GM19328 (cell line): ENCODE data around the gene MEGF6.

Experiments used
- ATAC-seq: cut with Tn5 transposase; IDR thresholded peaks from one replicate; pipeline ENCODE4 v1.9.1; 2021; ENCODE audit warnings: mild to moderate bottlenecking, moderate library complexity; ENCODE audit not compliant: unreplicated experiment

Gene MEGF6

GRCh38 chr1:3507636-3508275, 103.6 kb downstream of the MEGF6 start:
- no peak for ATAC-seq

GRCh38 chr1:3506943-3507342, 104.4 kb downstream of the MEGF6 start:
- no peak for ATAC-seq

DNA sequence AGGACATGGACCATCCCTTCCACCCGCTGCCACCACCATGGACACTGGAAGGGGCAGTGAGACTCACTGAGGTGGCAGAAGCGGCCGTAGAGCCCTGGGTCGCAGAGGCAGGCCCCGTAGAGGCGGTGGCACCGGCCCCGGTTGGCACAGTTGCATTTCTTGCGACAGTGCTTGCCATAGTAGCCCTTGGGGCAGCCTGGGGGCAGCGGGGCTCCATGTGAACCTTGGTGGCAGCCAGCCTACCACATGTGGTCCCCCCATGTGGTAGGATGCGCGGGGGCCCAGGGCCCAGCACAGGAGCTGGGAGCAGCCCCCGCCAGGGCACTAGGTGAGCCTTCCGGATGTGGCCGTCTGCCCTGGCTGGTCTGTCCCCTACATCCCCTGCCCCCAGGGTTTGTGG, 105.3 kb downstream of the MEGF6 start:
- no peak for ATAC-seq

DNA sequence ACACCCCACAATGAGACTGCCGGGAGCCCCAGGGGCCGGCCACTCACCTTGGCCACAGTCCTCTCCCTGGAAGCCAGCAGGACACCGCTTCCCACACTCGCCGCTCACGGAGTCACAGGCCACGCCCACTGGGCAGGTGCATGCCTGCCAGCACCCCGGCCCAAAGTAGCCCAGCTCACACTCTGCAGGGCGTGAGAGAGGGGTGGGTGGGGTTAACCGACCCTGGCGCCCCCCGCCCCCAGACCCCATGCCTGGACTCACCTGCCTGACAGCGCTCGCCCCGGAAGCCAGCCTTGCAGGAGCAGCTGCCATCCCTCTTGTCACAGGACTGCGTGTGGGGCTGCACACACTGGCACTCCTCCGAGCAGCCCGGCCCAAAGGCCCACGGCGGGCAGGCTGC, 106.1 kb downstream of the MEGF6 start:
- ATAC-seq: no peak

DNA sequence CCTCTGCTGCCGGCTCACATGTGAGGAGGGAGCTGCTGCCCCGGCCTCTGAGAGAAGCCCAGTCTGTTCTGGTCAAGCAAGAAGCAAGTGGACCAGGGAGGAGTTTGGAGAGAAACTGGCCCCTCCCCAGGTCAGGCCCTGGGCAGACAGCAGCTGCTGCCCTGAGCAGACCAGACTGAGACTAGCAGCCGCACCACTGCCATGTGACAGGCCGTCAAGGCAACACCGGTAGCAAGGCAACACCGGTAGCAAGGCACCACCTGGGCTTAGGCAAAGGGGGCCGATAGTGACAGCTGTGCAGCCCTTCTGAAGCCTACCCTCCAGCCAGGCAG, 106.5 kb downstream of the MEGF6 start:
- ATAC-seq: no peak

DNA sequence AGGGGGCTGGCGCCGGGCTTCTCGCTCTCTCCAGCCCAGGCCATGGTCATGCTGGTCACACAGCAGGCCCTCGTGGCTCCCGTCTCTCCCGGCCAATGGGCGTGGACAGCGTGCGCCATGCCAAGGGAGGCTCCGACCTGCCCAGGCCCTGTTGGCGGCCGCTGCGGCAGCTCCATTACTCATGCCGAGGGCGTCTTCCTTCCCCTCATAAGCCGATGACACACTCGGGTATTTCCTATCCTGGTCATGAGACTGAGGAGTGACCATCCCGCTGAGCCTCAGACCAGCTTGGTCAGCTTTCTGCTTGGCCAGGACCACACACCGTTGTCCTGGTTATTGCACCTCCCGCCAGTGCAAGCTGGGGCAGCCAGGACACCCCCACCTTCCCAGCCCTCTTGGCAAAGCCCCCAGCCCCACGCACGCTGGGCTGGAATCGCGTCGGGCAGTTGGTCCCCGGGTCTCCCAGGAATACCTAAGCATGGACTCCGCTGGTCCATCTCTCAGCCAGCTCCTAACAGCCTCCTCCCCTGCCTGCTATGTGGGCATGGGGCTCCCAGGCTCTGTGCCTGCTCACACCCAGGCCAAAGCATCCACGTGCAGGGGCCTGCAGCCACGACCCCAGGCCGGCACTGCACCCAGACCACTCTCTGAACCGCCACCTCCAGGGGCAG, 107.0 kb downstream of the MEGF6 start:
- no peak for ATAC-seq

GRCh38 chr1:3503525-3503886, 107.8 kb downstream of the MEGF6 start:
- no peak for ATAC-seq

- no peak for ATAC-seq
Observed at GRCh38 chr1:3502641-3503524, 108.4 kb downstream of the MEGF6 start.

DNA sequence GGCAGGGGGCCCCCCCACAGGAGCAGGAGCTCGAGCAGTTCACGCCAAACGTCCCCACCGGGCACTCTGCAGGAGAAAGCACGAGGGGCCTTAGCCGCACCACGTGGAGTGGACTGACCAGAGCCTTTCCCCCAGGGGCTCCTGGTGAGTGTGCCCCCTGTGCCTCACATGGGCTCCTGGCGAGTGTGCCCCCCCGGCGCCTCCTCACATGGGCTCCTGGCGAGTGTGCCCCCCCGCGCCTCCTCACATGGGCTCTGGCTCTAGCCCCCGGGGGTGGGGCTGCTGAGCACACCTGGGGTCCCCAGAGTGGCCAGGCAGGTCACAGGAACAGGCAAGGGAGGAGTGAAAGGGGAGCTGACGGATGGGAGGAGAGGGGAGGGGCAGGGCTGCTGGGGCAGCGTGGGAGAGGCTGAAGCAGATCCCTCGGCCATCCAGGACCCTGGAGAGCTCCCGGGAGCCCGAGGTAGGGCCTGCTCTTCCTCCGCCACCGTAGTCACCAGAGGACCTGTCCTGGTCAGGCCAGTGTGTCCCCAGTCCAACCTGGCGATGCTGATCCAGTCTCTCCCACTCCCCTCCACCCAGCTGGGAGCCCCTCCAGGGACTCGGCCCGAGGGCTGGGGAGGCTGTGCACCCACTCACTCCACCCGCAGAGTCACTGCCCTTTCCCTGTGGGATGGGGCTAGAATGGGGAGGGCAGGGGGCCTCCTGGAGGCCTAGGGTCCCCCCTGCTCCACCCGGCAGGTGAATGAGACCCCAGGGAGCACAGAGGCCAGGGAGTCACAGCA, 109.3 kb downstream of the MEGF6 start:
- no peak for ATAC-seq

DNA sequence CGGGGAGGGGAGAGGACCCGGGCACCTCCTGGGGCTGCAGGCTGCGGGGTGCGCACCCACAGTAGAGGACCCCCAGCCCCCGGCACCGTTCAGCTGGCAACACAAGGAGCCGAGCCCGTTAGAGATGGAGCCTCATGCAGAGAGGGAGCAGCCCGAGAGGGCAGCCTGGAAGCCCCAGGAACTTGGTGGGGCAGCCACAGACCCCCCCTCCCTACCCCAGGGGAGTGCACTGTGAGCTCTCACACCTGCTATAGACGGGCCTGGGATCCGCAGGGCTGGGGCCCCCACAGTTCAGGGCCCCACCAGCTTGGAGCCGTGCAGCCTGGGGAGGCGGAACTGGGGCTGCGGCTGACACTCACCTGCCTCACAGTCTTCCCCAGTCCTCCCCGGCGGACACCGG, 109.9 kb downstream of the MEGF6 start:
- no peak for ATAC-seq

GRCh38 chr1:3500265-3500835, 111.0 kb downstream of the MEGF6 start:
- no peak for ATAC-seq

- ATAC-seq: no peak
Observed at GRCh38 chr1:3499611-3500010, 111.7 kb downstream of the MEGF6 start.

DNA sequence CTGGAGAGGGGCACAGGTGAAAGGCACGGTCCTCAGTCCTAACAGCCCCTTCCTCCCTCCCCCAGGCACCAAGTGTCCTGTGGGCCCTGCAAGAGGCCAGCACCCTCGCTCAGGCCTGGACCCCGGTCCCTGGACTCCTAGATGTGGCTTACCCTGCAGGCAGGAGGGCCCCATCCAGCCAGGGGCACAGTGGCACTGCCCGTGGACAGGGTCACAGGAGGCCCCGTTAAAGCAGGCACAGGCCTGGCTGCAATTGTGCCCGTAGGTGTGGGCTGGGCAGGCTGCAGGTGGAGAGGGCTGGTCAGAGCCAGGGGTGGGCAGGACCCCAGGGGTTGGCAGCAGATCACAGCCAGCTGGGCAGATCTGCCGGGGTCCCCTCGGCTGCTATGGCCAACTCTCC, 112.3 kb downstream of the MEGF6 start:
- no peak for ATAC-seq

- no peak for ATAC-seq
Observed at GRCh38 chr1:3498246-3498930, 112.9 kb downstream of the MEGF6 start.

DNA sequence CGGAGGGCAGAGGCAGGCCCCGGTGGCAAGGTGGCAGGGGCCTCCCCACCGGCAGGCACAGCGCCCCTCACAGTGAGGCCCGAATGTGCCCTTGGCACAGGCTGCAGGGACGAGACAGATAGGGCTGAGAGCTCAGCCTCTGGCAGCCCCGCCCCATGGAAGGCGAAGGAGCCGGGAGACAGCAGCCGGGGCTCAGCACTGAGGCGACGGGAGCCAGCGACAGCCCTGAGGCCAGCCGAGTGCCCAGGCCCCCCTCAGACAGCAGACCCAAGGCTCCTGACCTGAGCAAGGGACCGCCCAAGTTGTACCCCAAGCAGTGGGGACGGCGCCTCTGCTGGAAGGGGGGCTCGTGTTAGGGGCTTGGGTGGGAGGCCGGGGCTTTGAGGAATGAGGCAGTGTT, 113.8 kb downstream of the MEGF6 start:
- no peak for ATAC-seq

DNA sequence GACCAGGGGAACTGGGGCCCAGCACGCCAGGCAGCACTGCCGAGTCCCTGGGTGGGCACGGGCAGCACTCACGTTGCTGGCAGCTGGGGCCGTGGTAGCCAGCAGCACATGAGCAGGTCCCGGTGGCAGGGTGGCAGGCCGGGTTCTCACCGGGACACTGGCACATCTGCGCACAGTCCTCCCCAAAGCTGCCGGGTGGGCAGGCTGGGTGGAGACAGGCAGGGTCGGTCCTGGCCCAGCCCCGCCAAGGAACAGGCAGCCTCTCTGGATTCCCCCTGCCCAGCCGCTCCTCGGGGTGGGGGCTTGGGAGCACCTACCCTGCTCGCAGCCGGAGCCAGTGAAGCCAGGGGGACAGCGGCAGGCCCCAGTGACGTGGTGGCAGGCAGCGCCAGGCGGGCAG, 114.4 kb downstream of the MEGF6 start:
- no peak for ATAC-seq

- no peak for ATAC-seq
Observed at GRCh38 chr1:3495776-3496745, 115.2 kb downstream of the MEGF6 start.

GRCh38 chr1:3494321-3495308, 116.7 kb downstream of the MEGF6 start:
- no peak for ATAC-seq
